Measurements from ENCODE around the gene PGBD1.

GRCh38 chr6:28245206-28245941, 36.0 kb upstream of the PGBD1 start:
- TF ChIP-seq CTCF (IDR thresholded peaks at IDR 0.05) (no peak), POLR2A (IDR thresholded peaks at IDR 0.05) (no peak)
